HG03432 (cell line): Measurements from ENCODE around the gene STXBP1.
"Not testable (repeated sequence)": the region's sequence is repeated elsewhere in the genome, so short reads cannot be mapped to it uniquely, and the experiment has no call there.

Source experiments
- ATAC-seq: cut with Tn5 transposase; IDR thresholded peaks from one replicate; pipeline ENCODE4 v1.9.1; 2021; ENCODE audit warnings: mild to moderate bottlenecking, moderate library complexity; ENCODE audit not compliant: unreplicated experiment

STXBP1 gene

DNA sequence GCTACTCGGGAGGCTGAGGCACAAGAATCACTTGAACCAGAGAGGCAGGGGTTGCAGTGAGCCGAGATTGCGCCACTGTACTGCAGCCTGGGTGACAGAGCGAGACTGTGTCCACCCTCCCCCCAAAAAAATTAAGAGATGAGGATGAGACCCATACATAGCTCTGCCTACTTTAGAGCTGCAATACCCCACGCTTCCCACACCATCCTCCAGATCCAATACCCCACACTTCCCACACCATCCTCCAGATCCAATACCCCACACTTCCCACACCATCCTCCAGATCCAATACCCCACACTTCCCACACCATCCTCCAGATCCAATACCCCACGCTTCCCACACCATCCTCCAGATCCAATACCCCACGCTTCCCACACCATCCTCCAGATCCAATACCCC lies 34.9 kb upstream of the STXBP1 start:
- not testable (repeated sequence) for ATAC-seq

- ATAC-seq: no peak
Observed at GRCh38 chr9:127578627-127578951, 33.5 kb upstream of the STXBP1 start.

DNA sequence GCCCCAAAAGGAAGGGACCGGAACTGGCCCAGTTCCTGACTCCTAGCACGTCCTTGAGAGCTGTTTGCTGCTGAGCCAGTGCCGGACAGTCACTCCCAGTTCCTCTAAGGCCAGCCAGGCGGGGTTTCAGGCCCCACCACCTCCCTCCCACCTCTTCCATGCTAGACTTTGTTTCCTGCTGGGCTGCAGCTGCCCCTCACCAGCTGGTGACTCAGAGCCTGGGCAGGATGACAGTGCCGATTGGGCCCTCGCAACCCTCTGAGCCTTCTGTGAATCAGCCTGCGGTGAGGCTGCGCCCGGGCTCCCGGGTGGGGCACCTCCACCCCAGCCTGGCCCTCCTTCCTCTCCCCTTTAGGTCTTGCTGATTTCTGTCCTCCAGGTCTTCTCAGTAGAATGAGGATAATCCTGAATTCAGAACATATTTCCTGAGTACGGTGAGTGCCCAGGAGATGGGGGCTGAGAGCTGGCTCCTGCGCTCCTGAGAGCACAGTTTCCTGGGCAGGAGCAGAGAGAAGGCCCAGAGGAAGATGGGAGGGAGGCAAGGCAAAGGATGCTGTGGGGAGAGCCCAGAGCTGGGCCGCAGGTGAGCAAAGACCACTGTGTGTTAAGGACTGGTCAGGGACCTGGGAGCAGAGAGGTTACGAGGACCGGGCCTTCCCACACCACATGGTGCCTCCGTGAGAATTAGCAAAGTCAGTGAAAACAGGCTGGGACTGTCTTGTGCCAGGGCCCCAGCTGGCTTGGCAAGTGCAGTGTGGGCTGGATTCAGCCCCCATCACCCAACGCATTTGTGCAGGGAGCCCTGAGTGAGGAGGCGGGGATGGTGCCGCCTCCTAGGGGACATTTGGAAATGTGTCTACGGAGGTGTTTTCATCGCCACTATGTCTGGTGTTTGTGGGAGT lies 32.9 kb upstream of the STXBP1 start:
- ATAC-seq: peak; percentile 68

DNA sequence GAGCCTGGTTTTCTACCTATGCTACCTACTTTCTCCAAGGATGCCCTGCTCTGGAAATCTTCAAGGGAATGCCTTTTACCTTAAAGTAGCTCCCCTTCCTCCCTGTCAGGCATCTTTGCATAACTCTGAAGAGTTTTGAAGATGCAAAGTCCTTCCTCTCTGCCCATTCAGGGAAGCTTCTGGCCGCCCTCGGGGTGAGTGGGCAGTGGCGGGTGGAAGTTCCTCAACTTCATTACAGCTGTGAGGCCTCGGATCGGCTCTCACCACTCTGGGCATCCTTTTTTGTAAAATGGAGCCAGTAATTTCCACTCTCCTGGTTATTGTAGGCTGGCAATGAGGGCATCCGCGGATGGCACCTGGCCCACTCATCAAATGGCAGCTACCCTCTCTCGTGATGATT lies 31.7 kb upstream of the STXBP1 start:
- ATAC-seq: no peak

DNA sequence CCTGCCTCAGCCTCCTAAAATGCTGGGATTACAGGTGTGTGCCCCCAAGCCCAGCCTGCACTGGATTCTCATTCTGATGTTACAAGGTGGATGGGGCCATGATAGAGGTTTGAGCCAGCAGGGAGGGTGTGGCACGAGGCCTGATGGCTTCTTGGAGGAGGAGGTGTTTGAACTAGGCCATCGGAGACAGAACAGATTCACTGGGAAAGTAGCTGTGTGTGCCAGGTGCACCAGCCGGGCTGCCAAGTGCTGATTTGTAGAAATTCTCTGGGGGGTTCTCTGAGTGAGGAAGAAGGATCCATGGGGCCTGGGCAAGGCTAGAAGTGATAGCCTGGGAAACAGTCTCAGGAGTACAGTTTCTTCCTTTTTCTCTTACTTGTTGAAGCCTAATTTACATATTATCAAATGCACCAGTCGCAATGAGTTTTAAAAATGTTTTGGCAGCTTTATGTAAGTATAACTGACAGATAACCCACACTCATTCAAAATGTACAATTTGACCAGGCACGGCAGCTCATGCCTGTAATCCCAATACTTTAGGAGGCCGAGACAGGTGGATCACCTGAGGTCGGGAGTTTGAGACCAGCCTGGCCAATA lies 31.1 kb upstream of the STXBP1 start:
- no peak for ATAC-seq

DNA sequence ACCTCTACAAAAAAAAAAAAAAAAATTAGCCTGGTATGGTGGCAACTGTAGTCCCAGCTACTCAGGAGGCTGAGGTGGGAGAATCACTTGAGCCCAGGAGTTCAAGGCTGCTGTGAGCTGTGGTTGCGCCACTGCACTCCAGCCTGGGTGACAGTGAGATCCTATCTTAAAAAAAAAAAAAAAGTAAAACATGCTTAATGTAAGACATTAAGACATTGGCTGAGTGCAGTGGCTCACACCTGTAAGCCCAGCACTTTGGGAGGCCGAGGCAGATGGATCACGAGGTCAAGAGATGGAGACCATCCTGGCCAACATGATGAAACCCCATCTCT lies 27.6 kb upstream of the STXBP1 start:
- not testable (repeated sequence) for ATAC-seq

- ATAC-seq: no peak
Observed at GRCh38 chr9:127585161-127585819, 26.8 kb upstream of the STXBP1 start.

DNA sequence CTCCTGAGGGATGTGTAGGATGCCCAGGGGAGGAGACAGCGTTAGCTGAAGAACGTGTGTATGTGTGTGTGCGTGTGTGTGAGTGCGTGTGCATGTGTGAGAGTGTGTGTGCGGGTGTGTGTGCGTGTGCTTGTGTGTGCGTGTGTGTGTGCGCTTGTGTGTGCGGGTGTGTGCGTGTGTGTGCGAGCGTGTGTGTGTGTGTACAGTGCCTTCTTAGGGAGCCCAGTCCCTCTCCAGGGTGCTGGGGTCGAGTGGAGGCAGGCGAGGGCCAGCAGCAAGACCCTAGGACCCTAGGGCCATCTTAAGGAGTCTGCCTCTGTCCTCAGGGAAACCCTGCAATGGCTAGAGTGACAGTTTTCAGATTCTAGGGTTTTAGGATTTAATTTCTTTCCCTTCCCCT lies 26.0 kb upstream of the STXBP1 start:
- no peak for ATAC-seq

GRCh38 chr9:127586537-127586936 lies 25.5 kb upstream of the STXBP1 start:
- ATAC-seq: no peak

GRCh38 chr9:127587966-127588365 lies 24.1 kb upstream of the STXBP1 start:
- no peak for ATAC-seq

GRCh38 chr9:127588740-127589506 lies 23.2 kb upstream of the STXBP1 start:
- ATAC-seq: no peak

DNA sequence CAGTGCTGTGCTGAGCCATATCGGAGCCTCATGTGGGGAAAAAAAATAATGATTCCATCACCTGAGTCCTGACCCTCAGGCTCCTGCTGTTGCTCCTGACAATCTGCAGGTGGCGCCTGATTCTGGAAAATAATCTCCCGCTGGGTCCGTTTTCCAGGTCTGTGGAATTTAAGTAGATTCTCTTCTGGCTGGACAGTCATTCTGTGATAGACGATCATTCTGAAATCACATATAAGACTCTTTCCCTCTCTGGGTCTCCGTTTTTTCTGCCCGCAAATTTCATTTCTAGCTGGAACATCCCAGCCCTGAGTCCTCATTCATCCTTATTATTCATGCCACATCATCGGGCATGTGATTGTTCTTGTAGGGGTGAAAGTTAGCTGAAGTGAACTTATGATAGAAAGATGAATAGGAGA lies 22.1 kb upstream of the STXBP1 start:
- ATAC-seq: no peak

- ATAC-seq: no peak
Observed at GRCh38 chr9:127595611-127596010, 16.5 kb upstream of the STXBP1 start.

- no peak for ATAC-seq
Observed at GRCh38 chr9:127598839-127599549, 13.1 kb upstream of the STXBP1 start.

- no peak for ATAC-seq
Observed at GRCh38 chr9:127599550-127599891, 12.6 kb upstream of the STXBP1 start.

GRCh38 chr9:127603226-127603625 lies 8.9 kb upstream of the STXBP1 start:
- no peak for ATAC-seq

DNA sequence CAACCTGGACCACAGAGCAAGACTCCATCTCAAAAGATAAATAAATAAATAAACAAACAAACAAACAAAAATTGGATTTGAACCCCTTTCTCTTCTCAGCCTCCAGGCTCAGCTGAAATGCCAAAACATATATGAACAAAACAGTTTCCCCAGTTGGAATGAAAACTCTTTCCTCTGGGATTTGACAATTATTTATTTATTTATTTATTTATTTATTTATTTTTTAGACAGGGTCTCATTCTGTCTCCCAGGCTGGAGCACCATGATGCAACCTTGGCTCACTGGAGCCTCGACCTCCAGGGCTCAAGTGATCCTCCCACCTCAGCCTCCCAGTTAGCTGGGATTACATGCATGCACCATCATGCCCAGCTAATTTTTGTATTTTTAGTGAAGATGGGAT lies 6.0 kb upstream of the STXBP1 start:
- ATAC-seq: no peak

DNA sequence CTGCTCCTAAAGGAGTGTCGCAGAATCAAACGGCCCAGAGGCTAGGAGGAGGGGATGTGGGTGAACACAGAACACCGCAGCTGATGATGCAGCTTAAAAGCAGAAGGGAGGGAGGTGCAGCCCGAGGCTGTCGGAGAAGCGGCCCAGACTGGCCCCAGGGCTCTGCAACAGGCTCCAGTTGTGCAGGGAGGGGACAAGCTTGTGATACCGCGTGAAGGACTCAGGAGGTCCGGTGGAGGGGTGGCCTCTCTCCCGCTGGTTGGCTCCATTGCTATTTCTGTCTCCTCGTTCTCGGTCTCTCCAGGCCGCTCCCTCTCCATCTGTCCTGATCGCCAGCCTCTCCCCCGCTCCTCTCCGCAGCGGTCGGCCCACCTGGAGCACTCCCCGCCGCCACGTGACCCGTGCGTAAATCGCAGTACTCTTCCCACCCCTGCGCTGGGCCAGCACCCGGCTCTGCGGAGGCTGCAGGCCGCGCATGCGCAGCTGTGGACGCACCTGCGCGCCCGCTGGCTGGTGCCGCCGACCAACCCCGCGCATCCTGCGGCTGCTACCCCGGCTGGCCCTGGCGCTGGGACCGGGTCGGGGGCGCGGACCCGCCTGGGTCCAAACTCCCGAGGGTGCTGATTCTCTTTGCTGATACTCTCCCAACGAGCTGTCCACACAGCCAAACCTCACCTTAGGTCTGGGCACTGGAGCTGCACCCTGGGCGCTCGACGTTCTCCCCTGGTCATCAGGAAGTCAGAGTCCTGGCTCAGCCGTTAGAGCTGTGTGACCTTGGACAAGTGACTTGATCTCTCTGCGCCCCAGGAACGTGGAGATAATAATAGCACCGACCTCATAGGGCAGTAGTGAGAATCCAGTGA lies 3.7 kb upstream of the STXBP1 start:
- ATAC-seq: peak; percentile 32

DNA sequence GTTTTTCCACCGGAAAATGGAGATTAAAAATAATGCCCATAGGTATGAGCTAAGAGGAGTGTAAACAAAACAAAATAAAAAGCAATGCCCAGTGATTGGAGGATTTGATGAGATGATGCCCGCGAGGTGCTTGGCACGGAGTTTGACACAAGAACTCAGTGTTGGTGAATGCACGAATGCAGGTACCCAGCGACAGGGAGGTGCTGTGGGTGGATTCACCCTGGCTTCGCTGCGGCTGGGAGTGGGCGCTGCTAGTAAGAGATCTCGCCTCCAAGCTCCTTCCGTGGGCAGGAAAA lies 526 bp upstream of the STXBP1 start:
- no peak for ATAC-seq

DNA sequence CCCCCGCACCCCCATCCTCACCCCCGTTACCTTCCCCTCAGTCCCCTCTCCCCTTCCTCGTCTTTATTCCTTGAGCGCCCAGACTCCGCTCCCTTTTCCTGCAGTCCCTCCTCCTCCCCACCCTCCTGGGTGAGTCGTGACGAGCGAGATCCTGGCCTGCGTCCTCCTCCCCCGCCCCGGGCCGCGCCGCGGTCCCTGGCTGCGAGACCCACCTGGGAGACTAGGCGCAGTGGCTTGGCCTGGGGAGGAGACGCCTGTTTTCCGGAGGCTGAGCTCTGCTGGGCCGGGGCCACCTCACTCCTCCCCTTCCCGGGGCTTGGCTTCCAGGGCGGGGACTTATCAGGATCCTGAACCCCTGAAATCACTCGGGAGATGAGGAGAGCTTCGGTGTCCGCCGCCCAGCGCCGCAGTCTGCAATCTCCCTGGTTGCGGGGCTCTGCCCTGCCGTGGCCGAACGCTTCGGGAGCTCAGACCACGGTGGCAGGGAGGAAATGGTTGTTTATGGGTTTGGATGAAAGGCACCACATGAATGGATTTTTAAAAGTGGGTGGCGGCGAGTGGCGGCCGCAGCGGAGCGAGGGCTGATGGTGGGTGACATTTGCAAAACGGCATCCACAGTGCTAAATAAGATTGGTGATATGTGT lies 984 bp downstream of the STXBP1 start:
- no peak for ATAC-seq
